ENCODE data around the gene AHCYL1.

- TF ChIP-seq EZH2 (IDR thresholded peaks at IDR 0.05; ENCODE audit: borderline replicate concordance, insufficient read depth, low read depth, low read length, poor library complexity, severe bottlenecking), result no peak
- TF ChIP-seq CTCF (IDR thresholded peaks at IDR 0.05), result no peak
Measured at GRCh38 chr1:110002695-110003094, 18.1 kb downstream of the AHCYL1 start.

All from B cell (primary cell).